Neural progenitor cell (in vitro differentiated cells): ENCODE data around the gene AK8.

ENCODE experiments used
- EZH2 ChIP-seq: fragments of 200-600 bp; sonication (generic); IDR thresholded peaks from 2 replicates; pipeline ENCODE4 v1.6.1; 2017; ENCODE audit warnings: antibody characterized with exemption, mild to moderate bottlenecking, moderate library complexity
- EZH2phosphoT487 ChIP-seq: fragments of 200-600 bp; sonication (generic); IDR thresholded peaks from 2 replicates; pipeline ENCODE4 v1.6.1; 2017; ENCODE audit warnings: antibody characterized with exemption
- TF ChIP-seq, protein P1 (sequence below): fragments of 200-600 bp; sonication (generic); IDR thresholded peaks from 2 replicates; pipeline ENCODE4 v1.5.1; 2017; ENCODE audit warnings: antibody characterized with exemption, mild to moderate bottlenecking

DNA sequence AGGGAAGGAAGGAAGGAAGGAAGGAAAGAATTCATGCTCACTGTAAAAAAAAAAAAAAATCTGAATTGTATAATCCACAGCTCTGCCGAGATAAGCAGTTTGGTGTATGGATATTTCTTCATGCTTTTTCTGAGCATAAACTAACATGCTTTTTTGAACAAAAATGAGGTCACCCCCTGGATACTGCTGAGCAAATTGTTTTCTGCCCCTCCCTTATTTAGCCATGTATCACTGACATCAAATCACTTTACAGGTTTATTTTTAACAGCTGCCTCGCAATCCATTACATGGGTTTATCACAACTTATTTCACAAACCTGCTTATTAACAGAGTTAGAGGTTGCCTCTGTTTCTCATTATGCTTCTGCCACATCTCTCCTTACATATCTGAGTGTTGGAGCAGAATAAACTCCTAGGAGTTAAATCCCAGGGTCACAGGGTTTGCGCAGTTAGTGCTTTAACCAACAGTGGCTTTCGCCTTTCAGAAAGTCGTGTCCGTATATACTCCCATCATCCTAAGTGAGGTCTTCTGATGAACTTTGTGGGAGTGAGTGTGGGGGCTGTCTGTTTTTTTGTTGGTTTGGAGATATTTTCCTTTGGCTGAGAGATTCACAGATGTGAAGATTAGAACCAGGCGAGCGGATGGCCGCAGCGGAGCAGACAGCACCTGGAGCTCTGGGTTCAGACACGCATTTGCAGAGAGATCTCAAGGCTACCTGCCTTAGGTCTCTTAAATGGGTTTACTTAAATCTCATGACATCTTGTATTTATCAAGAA is 57.7 kb downstream of the AK8 start:
- no peak for TF ChIP-seq EZH2
- TF ChIP-seq, protein P1, sequence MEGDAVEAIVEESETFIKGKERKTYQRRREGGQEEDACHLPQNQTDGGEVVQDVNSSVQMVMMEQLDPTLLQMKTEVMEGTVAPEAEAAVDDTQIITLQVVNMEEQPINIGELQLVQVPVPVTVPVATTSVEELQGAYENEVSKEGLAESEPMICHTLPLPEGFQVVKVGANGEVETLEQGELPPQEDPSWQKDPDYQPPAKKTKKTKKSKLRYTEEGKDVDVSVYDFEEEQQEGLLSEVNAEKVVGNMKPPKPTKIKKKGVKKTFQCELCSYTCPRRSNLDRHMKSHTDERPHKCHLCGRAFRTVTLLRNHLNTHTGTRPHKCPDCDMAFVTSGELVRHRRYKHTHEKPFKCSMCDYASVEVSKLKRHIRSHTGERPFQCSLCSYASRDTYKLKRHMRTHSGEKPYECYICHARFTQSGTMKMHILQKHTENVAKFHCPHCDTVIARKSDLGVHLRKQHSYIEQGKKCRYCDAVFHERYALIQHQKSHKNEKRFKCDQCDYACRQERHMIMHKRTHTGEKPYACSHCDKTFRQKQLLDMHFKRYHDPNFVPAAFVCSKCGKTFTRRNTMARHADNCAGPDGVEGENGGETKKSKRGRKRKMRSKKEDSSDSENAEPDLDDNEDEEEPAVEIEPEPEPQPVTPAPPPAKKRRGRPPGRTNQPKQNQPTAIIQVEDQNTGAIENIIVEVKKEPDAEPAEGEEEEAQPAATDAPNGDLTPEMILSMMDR, result no peak
- TF ChIP-seq EZH2phosphoT487, result no peak
